ENCODE results near the gene PRPH.

DNA sequence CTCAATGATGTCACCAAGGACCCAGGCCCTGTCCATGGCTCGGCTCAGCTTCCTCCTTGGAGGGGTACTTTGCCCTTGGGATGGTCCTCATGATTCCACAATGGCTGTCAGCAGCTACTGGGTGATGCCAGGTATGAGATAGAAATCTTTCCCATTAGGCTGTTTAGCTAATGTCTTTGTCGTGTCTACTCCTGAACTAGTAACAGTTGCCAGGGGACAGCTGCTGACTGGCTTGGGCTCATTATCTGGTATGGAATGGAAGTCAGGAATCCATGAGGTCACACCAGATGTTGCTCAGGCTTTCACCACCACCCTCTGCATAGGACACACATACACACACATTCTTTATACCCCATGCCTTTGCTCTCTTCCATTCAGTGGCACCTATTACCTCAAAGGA lies 9.2 kb downstream of the PRPH start:
- TF ChIP-seq, protein P1, sequence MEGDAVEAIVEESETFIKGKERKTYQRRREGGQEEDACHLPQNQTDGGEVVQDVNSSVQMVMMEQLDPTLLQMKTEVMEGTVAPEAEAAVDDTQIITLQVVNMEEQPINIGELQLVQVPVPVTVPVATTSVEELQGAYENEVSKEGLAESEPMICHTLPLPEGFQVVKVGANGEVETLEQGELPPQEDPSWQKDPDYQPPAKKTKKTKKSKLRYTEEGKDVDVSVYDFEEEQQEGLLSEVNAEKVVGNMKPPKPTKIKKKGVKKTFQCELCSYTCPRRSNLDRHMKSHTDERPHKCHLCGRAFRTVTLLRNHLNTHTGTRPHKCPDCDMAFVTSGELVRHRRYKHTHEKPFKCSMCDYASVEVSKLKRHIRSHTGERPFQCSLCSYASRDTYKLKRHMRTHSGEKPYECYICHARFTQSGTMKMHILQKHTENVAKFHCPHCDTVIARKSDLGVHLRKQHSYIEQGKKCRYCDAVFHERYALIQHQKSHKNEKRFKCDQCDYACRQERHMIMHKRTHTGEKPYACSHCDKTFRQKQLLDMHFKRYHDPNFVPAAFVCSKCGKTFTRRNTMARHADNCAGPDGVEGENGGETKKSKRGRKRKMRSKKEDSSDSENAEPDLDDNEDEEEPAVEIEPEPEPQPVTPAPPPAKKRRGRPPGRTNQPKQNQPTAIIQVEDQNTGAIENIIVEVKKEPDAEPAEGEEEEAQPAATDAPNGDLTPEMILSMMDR (IDR thresholded peaks at IDR 0.05) = no peak
- no peak for TF ChIP-seq POLR2A (IDR thresholded peaks at IDR 0.05)
